Caco-2 (cell line): ENCODE results near the gene TMEM201. TPM values are rescaled to one million over a fixed set of nuclear protein-coding genes. Genes with fewer than 3 reads are reported as not detected.

Source experiments
- BruUV-seq: library from RNA; stranded (reverse); fragments of 400-500 nt; replicated peaks from 2 replicates; lab custom pipeline; 2021; lab: Mats Ljungman, UMichigan
- CTCF ChIA-PET: fragments of 300-600 bp; sonication (Branson Sonifier 250); formaldehyde crosslinking; loops from one replicate; lab custom pipeline; 2022; ENCODE audit warnings: antibody characterized with exemption; lab: Charles Lee
- POLR2A ChIA-PET: fragments of 300-600 bp; sonication (Branson Sonifier 250); formaldehyde crosslinking; loops from one replicate; lab custom pipeline; 2022; ENCODE audit warnings: antibody characterized with exemption; lab: Charles Lee
- DNase-seq, 2 experiments: peaks; one replicate each; pipeline versions ENCODE4 v3.0.0 to v3.0.0-alpha.2; 2020 to 2022
- H3K27me3 ChIP-seq: replicated peaks from 2 replicates; pipeline ENCODE4 v1.6.0; 2011; ENCODE audit warnings: low read length; ENCODE audit not compliant: control insufficient read depth, insufficient read depth
- H3K36me3 ChIP-seq: 2 replicates; pipeline ENCODE4 v1.5.1; 2011; ENCODE audit warnings: low read length; ENCODE audit not compliant: control insufficient read depth, insufficient read depth
- H3K4me1 ChIP-seq: fragments of 250-450 bp; sonication (Bioruptor Pico); 2 replicates; pipeline ENCODE4 v1.5.1; 2020; ENCODE audit warnings: mild to moderate bottlenecking
- H3K4me3 ChIP-seq: 2 replicates; pipeline ENCODE4 v1.5.1; 2011; ENCODE audit warnings: low read depth, mild to moderate bottlenecking, control low read depth, low read length
- H3K9me3 ChIP-seq: fragments of 250-450 bp; sonication (Bioruptor Pico); 2 replicates; pipeline ENCODE4 v1.5.1; 2020; ENCODE audit warnings: mild to moderate bottlenecking, moderate library complexity
- H3K27ac Mint-ChIP-seq: one replicate; pipeline ENCODE4 v1.8.0; 2022; ENCODE audit warnings: mixed read lengths; ENCODE audit not compliant: unreplicated experiment
- H3K27me3 Mint-ChIP-seq: one replicate; pipeline ENCODE4 v1.8.0; 2022; ENCODE audit warnings: mixed read lengths; ENCODE audit not compliant: insufficient read depth, unreplicated experiment
- H3K36me3 Mint-ChIP-seq: one replicate; pipeline ENCODE4 v1.8.0; 2022; ENCODE audit warnings: mild to moderate bottlenecking, mixed read lengths; ENCODE audit not compliant: insufficient read depth, unreplicated experiment
- H3K4me1 Mint-ChIP-seq: one replicate; pipeline ENCODE4 v1.8.0; 2022; ENCODE audit warnings: low read depth, mixed read lengths; ENCODE audit not compliant: unreplicated experiment
- H3K4me3 Mint-ChIP-seq: one replicate; pipeline ENCODE4 v1.8.0; 2022; ENCODE audit warnings: mild to moderate bottlenecking, moderate library complexity, mixed read lengths; ENCODE audit not compliant: unreplicated experiment
- H3K9me3 Mint-ChIP-seq: one replicate; pipeline ENCODE4 v1.8.0; 2022; ENCODE audit warnings: mixed read lengths; ENCODE audit not compliant: unreplicated experiment
- intact Hi-C: fragments of 100-400 bp; cut with micrococcal nuclease; formaldehyde crosslinking; loops from one replicate; pipeline ENCODE4 v1.10.0; 2022; ENCODE audit not compliant: unreplicated experiment
- total RNA-seq: library from RNA; stranded (reverse); gene quantifications from 2 replicates; pipeline ENCODE4 v1.2.3, GENCODE V29; 2022
- TF ChIP-seq, protein P1 (sequence below), 2 experiments: fragments of 200-600 bp in 1 of 2; IDR thresholded peaks; 1 replicate in 1 of 2; 2 replicates in 1 of 2; pipeline versions ENCODE4 v1.5.1 to v1.8.0; 2011 to 2022; ENCODE audit warnings: antibody characterized with exemption in 1 of 2, control low read depth in 1 of 2, inconsistent platforms in 1 of 2, low read depth in 1 of 2, low read length in 1 of 2, mild to moderate bottlenecking in 1 of 2, moderate library complexity in 1 of 2; ENCODE audit not compliant: insufficient read depth in 1 of 2, severe bottlenecking in 1 of 2, unreplicated experiment in 1 of 2

TMEM201 gene
- total RNA-seq, 1 experiment from 2014 or later, result 27.2 TPM

- Mint-ChIP-seq H3K4me3 (no peak overlapping the region), H3K27me3 (peaks cover 5% of the 10 kb centered on the region), H3K27ac (no peak overlapping the region), H3K36me3 (no peaks in the 10 kb centered on the region), H3K9me3 (no peaks in the 10 kb centered on the region), H3K4me1 (no peaks in the 10 kb centered on the region)
- Histone ChIP-seq H3K4me3 (no peak overlapping the region), H3K4me1 (no peaks in the 10 kb centered on the region), H3K9me3 (no peaks in the 10 kb centered on the region), H3K36me3 (no peaks in the 10 kb centered on the region), H3K27me3 (no peaks in the 10 kb centered on the region)
- DNase-seq, result no peak
- POLR2A ChIA-PET, result no interaction called here
- CTCF ChIA-PET, result no interaction called here
- TF ChIP-seq, protein P1, sequence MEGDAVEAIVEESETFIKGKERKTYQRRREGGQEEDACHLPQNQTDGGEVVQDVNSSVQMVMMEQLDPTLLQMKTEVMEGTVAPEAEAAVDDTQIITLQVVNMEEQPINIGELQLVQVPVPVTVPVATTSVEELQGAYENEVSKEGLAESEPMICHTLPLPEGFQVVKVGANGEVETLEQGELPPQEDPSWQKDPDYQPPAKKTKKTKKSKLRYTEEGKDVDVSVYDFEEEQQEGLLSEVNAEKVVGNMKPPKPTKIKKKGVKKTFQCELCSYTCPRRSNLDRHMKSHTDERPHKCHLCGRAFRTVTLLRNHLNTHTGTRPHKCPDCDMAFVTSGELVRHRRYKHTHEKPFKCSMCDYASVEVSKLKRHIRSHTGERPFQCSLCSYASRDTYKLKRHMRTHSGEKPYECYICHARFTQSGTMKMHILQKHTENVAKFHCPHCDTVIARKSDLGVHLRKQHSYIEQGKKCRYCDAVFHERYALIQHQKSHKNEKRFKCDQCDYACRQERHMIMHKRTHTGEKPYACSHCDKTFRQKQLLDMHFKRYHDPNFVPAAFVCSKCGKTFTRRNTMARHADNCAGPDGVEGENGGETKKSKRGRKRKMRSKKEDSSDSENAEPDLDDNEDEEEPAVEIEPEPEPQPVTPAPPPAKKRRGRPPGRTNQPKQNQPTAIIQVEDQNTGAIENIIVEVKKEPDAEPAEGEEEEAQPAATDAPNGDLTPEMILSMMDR (IDR thresholded peaks at IDR 0.05; ENCODE audit: insufficient read depth in 1 of 2, low read depth in 1 of 2, low read length in 1 of 2, severe bottlenecking in 1 of 2, unreplicated experiment in 1 of 2), result no peak
- intact Hi-C loops, result no loop called here
- BruUV-seq, result no TSS peak
Observed at GRCh38 chr1:9646037-9646436, 57.3 kb downstream of the TMEM201 start.

DNA sequence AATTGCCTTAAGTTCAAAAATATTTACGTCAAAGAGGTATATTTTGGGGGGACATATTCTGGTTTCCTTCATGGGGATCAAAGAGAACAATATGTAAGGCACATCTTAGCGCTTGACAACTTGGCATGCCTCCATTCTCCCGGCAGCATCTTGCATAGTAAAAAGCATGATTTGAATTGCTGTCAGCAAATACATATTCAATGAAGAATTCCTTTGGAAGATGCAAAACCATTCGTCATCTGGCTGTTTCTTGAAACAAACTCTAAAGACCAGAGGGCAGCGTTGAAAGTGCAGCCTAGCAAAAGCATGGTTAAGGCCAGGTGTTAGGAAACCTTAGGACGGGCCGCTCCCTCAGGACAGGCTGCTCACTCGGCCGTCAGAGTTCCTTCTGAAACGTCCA, 59.5 kb downstream of the TMEM201 start:
- Mint-ChIP-seq H3K36me3 (no peaks in the 10 kb centered on the region), H3K9me3 (no peaks in the 10 kb centered on the region), H3K4me1 (no peaks in the 10 kb centered on the region), H3K27me3 (peaks cover 8% of the 10 kb centered on the region), H3K27ac (no peak overlapping the region), H3K4me3 (no peak overlapping the region)
- TF ChIP-seq, protein P1 (IDR thresholded peaks at IDR 0.05; ENCODE audit: insufficient read depth in 1 of 2, low read depth in 1 of 2, low read length in 1 of 2, severe bottlenecking in 1 of 2, unreplicated experiment in 1 of 2), result no peak
- no peak for DNase-seq
- Histone ChIP-seq H3K4me3 (no peak overlapping the region), H3K27me3 (0 out of 2 replicates have a peak, but pooled peaks cover 2% of the 10 kb centered on the region), H3K9me3 (no peaks in the 10 kb centered on the region), H3K36me3 (no peaks in the 10 kb centered on the region), H3K4me1 (0 out of 2 replicates have a peak, but pooled peaks cover 7% of the 10 kb centered on the region)
- intact Hi-C loops, result no loop called here
- ChIA-PET POLR2A (no interaction called here), CTCF (interaction anchor here (0.7 kb wide), 1 partner anchor 11 kb away, joined by 4 read pairs; no protein-coding TSS in a partner anchor)
- no TSS peak for BruUV-seq

- no peak overlapping the region for H3K4me3 Mint-ChIP-seq
- no peak overlapping the region for H3K27ac Mint-ChIP-seq
- intact Hi-C loops, result no loop called here
- H3K4me3 ChIP-seq, result no peak overlapping the region
- ChIA-PET POLR2A (no interaction called here), CTCF (no interaction called here)
- DNase-seq, result no peak
- no peaks in the 10 kb centered on the region for H3K36me3 ChIP-seq
- H3K9me3 ChIP-seq, result no peaks in the 10 kb centered on the region
- TF ChIP-seq, protein P1 (IDR thresholded peaks at IDR 0.05; ENCODE audit: insufficient read depth in 1 of 2, low read depth in 1 of 2, low read length in 1 of 2, severe bottlenecking in 1 of 2, unreplicated experiment in 1 of 2), result no peak
- peaks cover 12% of the 10 kb centered on the region for H3K27me3 Mint-ChIP-seq
- no peaks in the 10 kb centered on the region for H3K36me3 Mint-ChIP-seq
- no peaks in the 10 kb centered on the region for H3K9me3 Mint-ChIP-seq
- BruUV-seq, result no TSS peak
- no peaks in the 10 kb centered on the region for H3K4me1 Mint-ChIP-seq
- H3K4me1 ChIP-seq, result 0 out of 2 replicates have a peak, but pooled peaks cover 7% of the 10 kb centered on the region
- H3K27me3 ChIP-seq, result 0 out of 2 replicates have a peak, but pooled peaks cover 2% of the 10 kb centered on the region
Observed at GRCh38 chr1:9649769-9650168, 61.1 kb downstream of the TMEM201 start.
